GM20000 (cell line): Measurements from ENCODE around the gene ATP11A.

Experiments
- DNase-seq: peaks from one replicate; pipeline ENCODE4 v3.0.0; 2012; ENCODE audit warnings: low spot score
- TF ChIP-seq, protein P1 (sequence below): IDR thresholded peaks from 2 replicates; pipeline ENCODE4 v1.5.1; 2012; ENCODE audit warnings: mild to moderate bottlenecking, control low read depth; ENCODE audit errors: extremely low read depth, missing control alignments

Gene ATP11A

GRCh38 chr13:112658808-112659207 lies 31.0 kb upstream of the ATP11A start:
- no peak for DNase-seq
- TF ChIP-seq, protein P1, sequence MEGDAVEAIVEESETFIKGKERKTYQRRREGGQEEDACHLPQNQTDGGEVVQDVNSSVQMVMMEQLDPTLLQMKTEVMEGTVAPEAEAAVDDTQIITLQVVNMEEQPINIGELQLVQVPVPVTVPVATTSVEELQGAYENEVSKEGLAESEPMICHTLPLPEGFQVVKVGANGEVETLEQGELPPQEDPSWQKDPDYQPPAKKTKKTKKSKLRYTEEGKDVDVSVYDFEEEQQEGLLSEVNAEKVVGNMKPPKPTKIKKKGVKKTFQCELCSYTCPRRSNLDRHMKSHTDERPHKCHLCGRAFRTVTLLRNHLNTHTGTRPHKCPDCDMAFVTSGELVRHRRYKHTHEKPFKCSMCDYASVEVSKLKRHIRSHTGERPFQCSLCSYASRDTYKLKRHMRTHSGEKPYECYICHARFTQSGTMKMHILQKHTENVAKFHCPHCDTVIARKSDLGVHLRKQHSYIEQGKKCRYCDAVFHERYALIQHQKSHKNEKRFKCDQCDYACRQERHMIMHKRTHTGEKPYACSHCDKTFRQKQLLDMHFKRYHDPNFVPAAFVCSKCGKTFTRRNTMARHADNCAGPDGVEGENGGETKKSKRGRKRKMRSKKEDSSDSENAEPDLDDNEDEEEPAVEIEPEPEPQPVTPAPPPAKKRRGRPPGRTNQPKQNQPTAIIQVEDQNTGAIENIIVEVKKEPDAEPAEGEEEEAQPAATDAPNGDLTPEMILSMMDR = no peak

DNA sequence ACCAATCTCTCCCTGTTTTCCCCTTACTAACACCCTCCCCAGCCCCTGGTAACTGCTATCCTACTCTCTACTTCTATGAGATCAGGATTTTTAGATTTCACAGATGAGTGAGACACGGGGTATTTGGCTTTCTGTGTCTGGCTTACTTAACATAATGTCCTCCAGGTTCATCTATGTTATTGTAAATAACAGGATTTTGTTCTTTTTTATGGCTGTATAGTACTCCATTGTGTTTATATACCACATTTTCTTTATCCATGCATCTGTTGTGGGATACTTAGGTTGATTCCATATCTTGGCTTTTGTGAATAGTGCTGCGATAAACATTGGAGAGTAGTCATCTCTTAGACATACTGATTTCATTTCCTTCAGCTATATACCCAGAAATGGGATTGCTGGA lies 28.5 kb upstream of the ATP11A start:
- DNase-seq = no peak

GRCh38 chr13:112664501-112665203 lies 25.2 kb upstream of the ATP11A start:
- TF ChIP-seq, protein P1 = no peak
- no peak for DNase-seq

More for the DNA sequence above, 28.5 kb upstream of the ATP11A start:
- TF ChIP-seq, protein P1 = no peak

- TF ChIP-seq, protein P1 = no peak
- no peak for DNase-seq
Measured at GRCh38 chr13:112668924-112669323, 20.9 kb upstream of the ATP11A start.

DNA sequence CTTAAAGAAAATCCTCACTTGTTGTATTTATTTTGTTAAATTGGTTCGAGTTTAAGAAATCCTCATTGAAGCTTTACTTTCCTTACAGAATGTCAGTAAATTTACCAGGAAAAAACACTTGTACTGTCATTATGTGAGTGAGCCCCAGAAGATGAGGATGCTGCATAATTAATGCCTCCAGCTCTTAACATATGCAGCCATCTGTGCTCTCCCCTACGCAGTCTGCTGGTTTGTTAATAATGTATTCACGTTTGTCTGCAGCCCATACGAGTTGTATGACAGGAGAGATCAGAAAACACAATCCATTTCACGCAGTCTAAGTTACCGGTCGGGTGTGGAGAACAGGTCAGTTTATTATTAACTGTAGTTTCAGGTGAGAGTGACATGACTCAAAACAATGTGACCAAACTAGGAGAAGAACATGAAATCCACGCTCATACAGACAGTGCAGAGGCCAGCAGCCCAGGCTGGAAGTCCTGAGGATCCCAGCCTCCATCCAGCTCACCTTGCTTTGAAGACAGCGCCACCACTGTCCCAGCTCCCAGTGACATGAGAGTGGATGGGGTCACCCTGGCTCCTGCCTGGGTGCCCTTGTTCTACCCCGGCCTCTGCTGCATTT lies 19.8 kb upstream of the ATP11A start:
- DNase-seq = no peak
- TF ChIP-seq, protein P1 = no peak

- no peak for DNase-seq
- TF ChIP-seq, protein P1 = no peak
Measured at GRCh38 chr13:112670864-112671263, 19.0 kb upstream of the ATP11A start.

- DNase-seq = no peak
- TF ChIP-seq, protein P1 = no peak
Measured at GRCh38 chr13:112671359-112671758, 18.5 kb upstream of the ATP11A start.
